ENCODE results near the gene SMARCAL1.

The SMARCAL1 gene

DNA sequence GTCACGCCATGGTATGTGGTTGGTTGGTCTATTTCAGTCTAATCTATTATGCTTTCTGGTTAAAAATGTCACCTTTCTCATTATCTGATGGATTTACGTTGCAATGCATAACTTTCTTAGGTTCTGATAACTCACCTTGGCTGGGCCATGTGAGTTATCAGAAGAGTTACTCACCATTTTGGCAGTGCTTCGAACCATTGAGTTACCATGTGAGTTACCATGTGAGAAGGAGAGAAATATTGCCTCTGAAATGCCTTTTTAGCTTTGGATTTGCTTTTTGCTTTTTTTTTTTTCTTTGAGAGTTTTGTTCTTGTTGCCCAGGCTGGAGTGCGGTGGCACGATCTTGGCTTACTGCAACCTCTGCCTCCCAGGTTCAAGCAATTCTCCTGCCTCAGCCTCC, 1.6 kb downstream of the SMARCAL1 start:
- Mint-ChIP-seq H3K36me3 (ENCODE audit: low read depth) (peaks cover 34% of the 10 kb centered on the region), H3K4me1 (ENCODE audit: low read depth) (peaks cover 23% of the 10 kb centered on the region), H3K4me3 (peak overlapping the region; percentile 92), H3K27ac (no peak overlapping the region), H3K27me3 (no peaks in the 10 kb centered on the region), H3K9me3 (no peaks in the 10 kb centered on the region)

DNA sequence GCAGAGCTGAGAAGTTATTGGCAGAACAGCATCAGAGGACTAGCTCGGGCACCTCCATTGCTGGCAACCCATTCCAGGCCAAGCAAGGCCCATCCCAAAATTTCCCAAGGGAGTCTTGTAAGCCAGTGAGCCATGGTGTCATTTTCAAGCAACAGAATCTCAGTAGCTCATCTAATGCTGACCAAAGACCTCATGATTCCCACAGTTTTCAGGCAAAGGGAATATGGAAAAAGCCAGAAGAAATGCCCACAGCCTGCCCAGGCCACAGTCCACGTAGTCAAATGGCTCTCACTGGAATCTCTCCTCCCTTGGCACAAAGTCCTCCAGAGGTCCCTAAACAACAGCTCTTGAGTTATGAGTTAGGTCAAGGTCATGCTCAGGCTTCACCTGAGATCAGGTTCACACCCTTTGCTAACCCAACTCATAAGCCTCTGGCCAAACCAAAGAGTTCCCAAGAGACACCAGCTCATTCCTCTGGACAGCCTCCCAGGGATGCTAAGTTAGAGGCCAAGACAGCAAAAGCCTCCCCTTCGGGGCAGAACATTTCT, 2.6 kb downstream of the SMARCAL1 start:
- Mint-ChIP-seq H3K27ac (no peak overlapping the region), H3K36me3 (ENCODE audit: low read depth) (peaks cover 38% of the 10 kb centered on the region), H3K27me3 (no peaks in the 10 kb centered on the region), H3K9me3 (no peaks in the 10 kb centered on the region), H3K4me3 (no peak overlapping the region), H3K4me1 (ENCODE audit: low read depth) (peaks cover 23% of the 10 kb centered on the region)

DNA sequence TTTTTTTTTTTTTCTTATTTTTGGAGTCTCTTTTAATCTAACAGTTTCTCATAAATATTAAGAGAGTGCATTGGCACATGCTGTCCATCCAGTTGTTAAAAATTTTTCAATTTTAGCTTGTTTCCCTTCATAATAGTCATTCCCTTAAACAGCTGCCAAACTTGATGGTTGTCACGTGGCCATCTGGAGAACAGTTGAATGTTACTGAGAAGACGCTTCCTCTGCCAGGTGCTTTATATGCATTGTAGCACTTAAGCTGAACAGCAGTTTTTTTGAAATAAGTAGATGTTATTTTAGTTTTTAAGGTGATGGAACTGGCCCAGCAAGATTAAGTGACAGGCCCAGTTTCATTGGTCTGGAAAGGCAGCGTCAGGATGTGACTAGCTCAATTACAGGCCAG, 3.3 kb downstream of the SMARCAL1 start:
- Mint-ChIP-seq H3K27ac (no peak overlapping the region), H3K4me3 (no peak overlapping the region), H3K4me1 (ENCODE audit: low read depth) (peaks cover 23% of the 10 kb centered on the region), H3K9me3 (no peaks in the 10 kb centered on the region), H3K27me3 (no peaks in the 10 kb centered on the region), H3K36me3 (ENCODE audit: low read depth) (peaks cover 45% of the 10 kb centered on the region)

DNA sequence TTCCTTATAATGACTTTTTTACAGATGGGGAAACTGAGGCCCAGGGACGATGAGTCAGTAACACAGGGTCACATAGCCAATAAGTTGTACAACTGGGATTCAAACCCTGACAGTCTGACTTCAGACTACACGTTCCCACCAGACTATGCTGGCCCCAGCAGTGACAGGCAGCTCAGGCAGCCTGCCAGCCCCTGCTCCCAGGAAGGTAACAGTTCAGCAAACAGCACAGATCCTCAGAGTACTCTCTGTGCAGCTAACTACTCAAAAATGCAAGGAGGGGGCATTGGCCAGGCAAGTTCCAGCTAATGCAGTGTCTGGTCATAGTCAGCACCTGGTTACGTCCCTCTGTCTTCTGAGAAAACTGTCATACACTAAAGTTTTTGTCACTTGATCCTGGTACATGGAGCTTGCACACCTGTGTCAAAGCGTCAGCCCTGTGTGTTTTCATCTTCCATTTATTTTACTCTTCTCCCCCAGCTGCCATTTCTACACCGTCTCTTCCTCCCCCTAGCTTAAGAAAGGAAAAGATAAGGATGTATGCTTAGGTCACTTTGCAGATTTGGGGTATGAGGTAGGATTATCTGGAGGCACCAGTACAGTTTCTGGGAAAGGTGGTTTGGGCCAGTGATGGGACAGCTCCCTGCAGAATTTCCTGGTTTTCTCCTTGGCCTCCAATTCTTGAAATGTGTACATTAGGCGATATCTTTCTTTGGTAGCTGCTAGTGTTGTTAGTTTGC, 4.5 kb downstream of the SMARCAL1 start:
- Mint-ChIP-seq H3K9me3 (no peaks in the 10 kb centered on the region), H3K27me3 (no peaks in the 10 kb centered on the region), H3K4me1 (ENCODE audit: low read depth) (peaks cover 20% of the 10 kb centered on the region), H3K36me3 (ENCODE audit: low read depth) (peaks cover 50% of the 10 kb centered on the region), H3K27ac (no peak overlapping the region), H3K4me3 (no peak overlapping the region)

DNA sequence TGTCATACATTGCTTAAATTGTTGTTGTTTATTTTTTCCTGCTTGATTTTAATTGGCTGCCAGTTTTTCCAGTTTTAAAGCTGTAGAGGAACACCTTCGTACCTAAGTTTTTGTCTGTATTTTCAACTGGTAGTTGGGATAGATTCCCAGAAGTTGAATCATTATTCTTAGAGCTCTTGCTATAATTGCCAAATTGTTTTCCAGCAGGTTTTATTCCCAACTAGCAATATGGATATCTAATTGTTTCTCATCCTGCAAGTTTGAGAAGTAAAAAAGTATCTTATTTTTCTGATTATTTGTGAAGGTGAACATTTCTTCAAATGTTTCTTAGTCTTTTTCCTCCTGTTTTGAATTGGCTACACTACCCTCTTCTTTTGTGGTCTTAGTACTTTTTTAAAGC, 6.7 kb downstream of the SMARCAL1 start:
- no peaks in the 10 kb centered on the region for H3K27me3 Mint-ChIP-seq
- H3K36me3 Mint-ChIP-seq (ENCODE audit: low read depth) = peaks cover 70% of the 10 kb centered on the region
- H3K27ac Mint-ChIP-seq = no peak overlapping the region
- H3K9me3 Mint-ChIP-seq = no peaks in the 10 kb centered on the region
- peaks cover 12% of the 10 kb centered on the region for H3K4me1 Mint-ChIP-seq (ENCODE audit: low read depth)
- no peak overlapping the region for H3K4me3 Mint-ChIP-seq

DNA sequence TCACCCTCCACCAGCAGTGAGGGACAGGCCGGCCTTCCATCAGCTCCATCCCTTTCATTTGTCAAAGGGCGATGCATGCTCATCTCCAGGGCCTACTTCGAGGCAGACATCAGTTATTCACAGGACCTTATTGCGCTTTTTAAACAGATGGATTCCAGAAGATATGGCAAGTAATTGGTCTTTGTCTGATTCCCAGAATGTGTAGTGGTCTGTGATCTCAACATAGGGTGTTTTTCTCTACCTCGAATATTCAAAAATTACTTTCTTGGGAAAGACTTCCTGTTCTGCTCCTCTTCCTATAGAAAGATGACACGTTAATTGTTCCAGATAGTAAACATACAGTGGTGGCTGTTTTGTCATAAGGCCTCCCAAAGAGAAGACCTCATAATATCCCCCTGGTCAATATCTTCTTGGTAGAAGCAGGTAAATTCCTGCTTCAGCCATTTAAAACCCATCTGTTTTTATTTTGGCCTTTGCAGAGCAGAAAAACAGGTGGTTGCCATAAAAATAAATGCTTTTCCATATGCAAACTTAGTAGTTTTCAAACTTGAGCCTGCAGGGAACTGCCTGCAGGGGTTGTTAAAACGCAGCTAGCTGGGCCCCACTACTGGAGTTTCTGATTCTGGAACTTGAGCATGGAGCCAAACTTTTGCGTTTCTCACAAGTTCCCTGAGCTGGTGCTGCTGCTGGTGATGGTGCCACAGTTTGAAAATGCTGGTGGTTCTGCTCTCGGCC, 8.2 kb downstream of the SMARCAL1 start:
- Mint-ChIP-seq H3K4me3 (no peak overlapping the region), H3K36me3 (ENCODE audit: low read depth) (peaks cover 79% of the 10 kb centered on the region), H3K27me3 (no peaks in the 10 kb centered on the region), H3K27ac (no peak overlapping the region), H3K9me3 (no peaks in the 10 kb centered on the region), H3K4me1 (ENCODE audit: low read depth) (peaks cover 12% of the 10 kb centered on the region)

DNA sequence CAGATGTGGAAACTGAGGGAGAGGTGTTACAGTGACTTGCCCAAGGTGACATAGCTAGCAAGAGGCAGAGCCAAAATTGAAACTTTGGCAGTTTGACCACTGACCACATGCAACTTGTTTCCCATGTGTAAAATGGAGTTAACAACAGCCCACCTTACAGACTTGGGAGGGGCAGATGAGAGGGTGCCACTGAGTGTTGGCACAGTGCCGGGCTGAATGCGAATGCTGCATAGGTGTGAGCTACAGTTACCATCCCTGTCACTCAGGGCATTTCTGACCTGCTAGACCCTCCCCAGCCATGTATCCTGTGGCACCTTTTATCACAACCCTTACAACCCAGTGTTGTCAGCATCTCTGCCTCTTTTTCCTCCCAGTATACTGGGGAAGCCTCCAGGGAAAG, 10.8 kb downstream of the SMARCAL1 start:
- H3K4me3 Mint-ChIP-seq = no peak overlapping the region
- H3K9me3 Mint-ChIP-seq = no peaks in the 10 kb centered on the region
- no peaks in the 10 kb centered on the region for H3K27me3 Mint-ChIP-seq
- peaks cover 63% of the 10 kb centered on the region for H3K36me3 Mint-ChIP-seq (ENCODE audit: low read depth)
- no peaks in the 10 kb centered on the region for H3K4me1 Mint-ChIP-seq (ENCODE audit: low read depth)
- H3K27ac Mint-ChIP-seq = no peak overlapping the region

DNA sequence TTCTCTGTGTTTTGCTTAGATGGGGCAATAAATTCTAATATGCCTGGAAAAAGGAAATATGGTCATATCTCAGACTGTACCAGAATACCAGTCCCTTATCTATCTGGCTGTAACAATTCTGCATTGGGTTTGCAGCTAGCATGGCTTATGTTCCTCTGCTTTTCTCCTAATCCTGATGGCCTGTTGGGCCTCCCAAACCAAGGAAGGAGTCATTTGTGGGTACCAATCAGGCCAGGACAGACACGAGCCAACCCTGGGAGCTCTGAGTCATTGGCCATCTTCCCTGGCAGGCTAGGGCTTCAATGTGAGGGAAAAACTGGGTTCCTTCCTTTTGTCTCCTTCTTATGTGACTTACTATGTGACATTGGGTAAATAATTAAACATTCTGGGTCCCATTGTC, 12.0 kb downstream of the SMARCAL1 start:
- Mint-ChIP-seq H3K4me3 (no peak overlapping the region), H3K36me3 (ENCODE audit: low read depth) (peaks cover 65% of the 10 kb centered on the region), H3K9me3 (no peaks in the 10 kb centered on the region), H3K4me1 (ENCODE audit: low read depth) (no peaks in the 10 kb centered on the region), H3K27me3 (no peaks in the 10 kb centered on the region), H3K27ac (no peak overlapping the region)

DNA sequence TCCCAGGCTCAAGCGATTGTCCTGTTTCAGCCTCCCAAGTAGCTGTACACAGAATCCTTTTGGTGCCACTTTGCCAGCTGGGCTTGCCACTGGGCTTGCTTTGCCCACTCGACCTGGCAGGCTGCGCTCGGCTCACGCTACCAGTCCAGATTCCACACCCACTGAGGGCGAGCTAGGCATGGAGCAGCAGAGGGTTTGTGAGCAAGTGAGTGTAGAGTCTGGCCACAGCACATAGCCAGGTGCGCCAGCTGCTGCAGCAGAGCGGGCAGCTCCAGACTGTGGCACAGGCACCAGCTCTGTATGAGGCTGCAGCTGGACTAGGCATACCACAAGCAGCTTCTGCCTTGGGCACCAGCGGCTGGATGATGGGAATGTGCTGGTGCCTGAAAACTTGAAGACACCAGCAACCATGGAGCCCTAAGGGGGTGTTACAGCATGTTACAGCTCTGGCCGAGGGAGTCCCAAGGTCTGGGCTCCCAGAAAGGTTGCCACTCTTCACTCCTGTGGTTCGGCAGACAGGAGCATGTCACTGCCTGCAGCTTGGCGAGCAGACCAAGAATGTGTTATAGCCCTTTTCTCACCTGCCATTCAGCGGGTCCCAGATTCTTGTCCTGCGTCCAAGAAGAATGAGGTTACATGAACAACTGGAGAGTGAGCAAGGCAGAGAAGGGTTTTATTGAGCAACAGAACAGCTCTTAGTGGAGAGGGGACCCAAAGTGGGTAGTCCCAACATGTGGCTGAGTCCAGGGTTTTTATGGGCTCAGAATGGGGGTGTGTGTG, 12.9 kb downstream of the SMARCAL1 start:
- H3K27ac Mint-ChIP-seq = no peak overlapping the region
- no peaks in the 10 kb centered on the region for H3K9me3 Mint-ChIP-seq
- no peaks in the 10 kb centered on the region for H3K27me3 Mint-ChIP-seq
- H3K36me3 Mint-ChIP-seq (ENCODE audit: low read depth) = peaks cover 68% of the 10 kb centered on the region
- no peaks in the 10 kb centered on the region for H3K4me1 Mint-ChIP-seq (ENCODE audit: low read depth)
- no peak overlapping the region for H3K4me3 Mint-ChIP-seq

DNA sequence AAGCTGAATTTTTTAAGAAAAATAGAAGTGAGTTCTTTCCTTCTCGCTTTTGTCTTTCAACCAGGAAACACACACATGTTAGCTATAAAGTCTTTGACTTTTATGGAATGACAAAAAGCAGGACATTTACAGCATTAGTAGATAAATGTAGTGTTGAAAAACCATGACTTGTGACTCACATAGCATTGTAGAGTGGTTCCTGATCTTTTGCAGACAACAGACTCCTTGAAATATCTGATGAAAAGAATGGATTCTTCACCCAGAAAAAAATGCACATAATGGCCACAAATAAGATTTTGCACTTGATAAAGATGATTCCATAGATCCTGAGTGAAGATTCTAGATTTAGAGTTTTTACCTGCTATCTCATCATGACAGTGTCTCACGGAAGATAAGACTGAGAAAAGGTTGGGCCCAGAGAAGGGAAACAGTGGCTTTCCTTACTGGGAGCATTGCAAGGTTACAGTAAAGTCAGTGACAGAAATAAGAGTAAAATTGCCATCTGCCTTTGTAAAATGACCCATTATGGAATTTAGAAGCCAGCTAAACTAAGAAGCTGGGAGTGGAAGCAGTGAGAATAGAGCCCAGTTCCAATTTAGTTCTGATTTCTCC, 14.0 kb downstream of the SMARCAL1 start:
- Mint-ChIP-seq H3K4me1 (ENCODE audit: low read depth) (no peaks in the 10 kb centered on the region), H3K27me3 (no peaks in the 10 kb centered on the region), H3K27ac (no peak overlapping the region), H3K4me3 (no peak overlapping the region), H3K9me3 (no peaks in the 10 kb centered on the region), H3K36me3 (ENCODE audit: low read depth) (peaks cover 73% of the 10 kb centered on the region)

DNA sequence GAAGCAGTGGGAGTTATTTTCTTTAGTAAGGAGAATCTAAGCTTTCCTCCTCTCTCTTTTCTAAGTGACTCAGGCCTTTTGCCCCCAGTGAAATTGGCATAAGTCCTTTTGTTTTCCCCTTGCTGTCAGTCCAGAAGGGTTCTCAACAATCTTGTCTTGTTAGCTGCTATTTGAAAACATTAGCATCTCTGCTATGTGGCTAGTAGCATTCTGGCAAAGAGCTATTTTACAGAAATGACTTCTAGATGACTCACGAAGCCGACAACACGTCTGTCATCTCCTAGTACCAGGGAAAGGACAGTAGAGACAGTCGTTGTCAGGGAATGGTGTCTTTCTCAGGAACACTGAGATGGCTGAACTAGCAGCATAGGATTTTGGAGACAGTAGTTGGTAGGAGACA, 14.7 kb downstream of the SMARCAL1 start:
- no peak overlapping the region for H3K4me3 Mint-ChIP-seq
- H3K36me3 Mint-ChIP-seq (ENCODE audit: low read depth) = peaks cover 74% of the 10 kb centered on the region

DNA sequence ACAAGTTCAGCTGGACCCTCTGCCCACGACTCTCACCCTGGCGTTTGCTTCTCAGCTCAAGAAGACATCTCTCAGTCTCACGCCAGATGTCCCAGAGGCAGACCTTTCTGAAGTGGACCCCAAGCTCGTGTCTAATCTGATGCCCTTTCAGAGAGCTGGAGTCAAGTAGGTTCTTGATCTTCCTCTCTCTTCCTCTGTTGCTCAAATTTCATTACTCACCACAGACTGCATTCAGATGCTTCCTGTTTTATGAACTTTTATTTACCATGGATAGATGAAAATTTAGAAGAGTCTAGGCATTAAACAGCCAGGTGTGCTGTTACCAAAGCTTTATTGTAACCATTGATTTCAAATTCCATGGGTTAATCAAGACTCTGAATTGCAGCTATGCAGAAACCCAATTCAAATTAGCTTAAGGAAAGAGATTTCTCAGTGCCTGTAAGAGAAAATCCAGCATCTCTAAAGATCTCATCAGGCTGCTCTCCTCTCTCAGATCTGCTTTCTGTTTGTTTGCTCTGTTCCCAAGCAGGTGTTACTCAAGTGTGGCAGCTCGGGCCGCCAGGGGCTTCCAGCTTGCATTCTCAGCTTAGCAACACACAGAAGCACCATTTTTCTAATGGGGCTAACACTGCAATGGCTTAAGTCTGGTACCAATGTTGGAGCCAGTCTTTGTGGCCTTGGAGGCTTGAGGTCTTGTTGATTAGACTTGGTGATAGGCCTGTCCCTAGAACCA, 16.5 kb downstream of the SMARCAL1 start:
- Mint-ChIP-seq H3K36me3 (ENCODE audit: low read depth) (peaks cover 73% of the 10 kb centered on the region), H3K4me3 (no peak overlapping the region), H3K4me1 (ENCODE audit: low read depth) (no peaks in the 10 kb centered on the region), H3K9me3 (no peaks in the 10 kb centered on the region), H3K27ac (no peak overlapping the region), H3K27me3 (no peaks in the 10 kb centered on the region)

More for the DNA sequence above, 14.7 kb downstream of the SMARCAL1 start:
- H3K9me3 Mint-ChIP-seq = no peaks in the 10 kb centered on the region
- H3K27ac Mint-ChIP-seq = no peak overlapping the region
- H3K27me3 Mint-ChIP-seq = no peaks in the 10 kb centered on the region
- no peaks in the 10 kb centered on the region for H3K4me1 Mint-ChIP-seq (ENCODE audit: low read depth)

DNA sequence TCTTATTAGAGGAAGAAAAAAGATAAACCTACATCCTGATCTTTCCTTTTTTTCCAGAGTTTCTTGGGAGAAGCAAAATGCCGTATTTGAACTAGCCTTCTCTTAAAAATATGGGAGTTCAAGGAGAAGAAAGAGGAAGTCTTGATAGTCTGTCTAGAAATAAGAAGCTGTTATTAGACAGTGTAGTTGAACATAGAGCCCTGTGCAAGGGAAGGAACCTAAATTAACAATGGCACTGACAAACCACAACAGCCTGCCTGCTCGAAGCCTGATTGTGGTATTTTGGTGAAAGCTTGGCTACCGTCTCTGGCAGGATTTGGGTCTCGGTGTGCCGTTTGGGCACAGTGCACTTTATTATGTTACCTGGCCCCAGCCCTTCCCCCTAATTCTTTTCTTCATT, 17.1 kb downstream of the SMARCAL1 start:
- Mint-ChIP-seq H3K4me3 (no peak overlapping the region), H3K36me3 (ENCODE audit: low read depth) (peaks cover 72% of the 10 kb centered on the region), H3K27ac (no peak overlapping the region), H3K4me1 (ENCODE audit: low read depth) (no peaks in the 10 kb centered on the region), H3K27me3 (no peaks in the 10 kb centered on the region), H3K9me3 (no peaks in the 10 kb centered on the region)
